ENCODE results near the gene KCNQ1OT1.

KCNQ1OT1 gene

DNA sequence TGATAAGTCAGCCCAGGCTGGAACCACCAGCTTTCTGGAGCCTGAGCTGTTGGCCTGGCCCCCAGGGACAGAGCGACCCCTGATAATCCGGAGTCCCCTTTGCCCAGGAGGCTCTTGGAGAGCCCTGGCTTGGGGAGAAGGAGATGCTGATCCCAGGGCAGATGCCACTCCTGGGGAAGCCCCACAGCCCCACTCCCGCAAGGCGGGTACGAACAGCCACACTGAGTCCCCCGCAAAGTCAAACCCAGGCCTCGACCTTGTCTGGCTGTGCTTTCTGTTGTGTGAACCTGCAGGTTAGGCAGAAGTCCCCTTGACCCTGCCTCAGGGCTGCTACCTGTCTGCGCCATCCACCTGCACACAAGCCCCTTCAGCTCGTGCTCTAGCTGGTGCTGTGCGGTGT lies 108.0 kb downstream of the KCNQ1OT1 start:
- DNase-seq = no peak

DNA sequence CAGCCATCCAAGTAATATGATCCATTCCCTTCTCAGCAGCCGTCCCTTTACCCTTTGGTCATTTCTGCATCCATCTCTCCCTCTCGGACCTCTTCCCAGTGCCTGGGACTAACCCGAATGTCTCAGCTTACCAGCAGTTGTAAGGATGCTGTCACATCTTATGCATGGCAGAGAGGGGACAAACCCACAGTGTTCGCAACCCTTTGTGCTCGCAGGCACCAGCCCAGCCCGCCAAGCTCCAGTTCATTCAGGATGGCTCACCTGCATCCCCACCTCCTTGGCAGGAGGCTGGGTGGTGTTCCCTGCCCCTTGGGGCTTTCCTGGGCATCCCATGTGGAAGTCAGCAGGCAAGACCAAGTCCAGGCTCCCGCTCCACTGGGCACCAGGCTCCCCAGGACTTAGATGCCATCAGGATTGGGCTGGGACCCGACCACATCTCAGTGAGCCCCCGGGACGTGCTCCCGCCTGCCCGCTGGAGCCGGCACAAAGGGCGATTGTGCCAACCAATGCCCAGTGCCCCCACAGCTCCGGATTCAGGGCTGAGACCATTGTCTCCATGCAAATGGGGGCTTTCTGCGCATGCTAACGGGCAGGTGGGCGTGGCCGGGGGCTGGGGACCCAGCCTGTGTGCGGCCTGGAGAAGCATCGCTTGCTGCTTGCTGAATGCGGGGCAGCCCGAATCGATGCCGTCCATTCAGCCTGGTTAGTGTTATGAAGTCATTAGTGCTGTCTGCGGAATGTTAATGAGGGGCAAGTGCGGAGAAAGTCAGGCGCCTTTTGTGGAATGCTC lies 108.6 kb downstream of the KCNQ1OT1 start:
- no peak for DNase-seq

DNA sequence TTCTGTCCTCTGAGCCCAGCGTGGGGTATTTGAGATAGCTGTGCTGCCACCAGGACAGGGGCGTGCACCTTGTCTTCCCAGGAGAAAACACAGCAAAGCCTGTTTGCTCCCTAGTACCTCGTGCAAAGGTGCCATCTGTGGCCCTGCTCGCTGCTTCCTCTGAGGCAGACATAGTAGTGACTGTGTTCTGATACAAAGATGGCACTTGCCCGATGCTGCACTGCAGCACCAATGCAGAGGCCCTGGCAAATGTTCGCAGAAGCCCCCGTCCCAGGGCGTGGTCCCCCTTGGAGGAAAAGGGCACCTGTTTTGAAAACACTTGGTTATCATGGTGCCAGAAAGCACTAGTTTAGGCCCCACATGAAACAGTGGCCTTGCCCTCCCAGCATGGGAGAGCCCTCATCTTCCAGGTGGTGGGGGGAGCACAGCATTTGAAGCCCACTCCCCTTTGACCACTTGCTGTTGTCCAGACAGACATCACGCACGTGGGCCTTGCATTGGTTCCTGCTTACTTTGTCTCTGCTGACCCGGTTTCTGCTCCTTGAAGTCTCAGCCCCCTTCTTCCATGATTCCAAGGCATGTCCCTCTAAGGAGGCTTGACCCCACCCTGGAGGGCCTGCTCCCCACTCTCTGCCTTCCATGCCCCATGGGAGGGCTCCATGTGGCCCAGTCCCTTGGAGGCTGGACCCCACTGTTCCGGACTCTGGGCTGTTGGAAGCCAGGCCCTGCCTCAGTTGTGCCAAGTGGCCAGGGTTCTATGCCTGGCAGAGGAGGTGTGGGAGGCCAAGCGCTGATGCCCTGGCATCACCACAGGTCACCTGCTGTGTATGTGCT lies 109.4 kb downstream of the KCNQ1OT1 start:
- no peak for DNase-seq

- DNase-seq = no peak
Observed at GRCh38 chr11:2589538-2589934, 110.3 kb downstream of the KCNQ1OT1 start.

DNA sequence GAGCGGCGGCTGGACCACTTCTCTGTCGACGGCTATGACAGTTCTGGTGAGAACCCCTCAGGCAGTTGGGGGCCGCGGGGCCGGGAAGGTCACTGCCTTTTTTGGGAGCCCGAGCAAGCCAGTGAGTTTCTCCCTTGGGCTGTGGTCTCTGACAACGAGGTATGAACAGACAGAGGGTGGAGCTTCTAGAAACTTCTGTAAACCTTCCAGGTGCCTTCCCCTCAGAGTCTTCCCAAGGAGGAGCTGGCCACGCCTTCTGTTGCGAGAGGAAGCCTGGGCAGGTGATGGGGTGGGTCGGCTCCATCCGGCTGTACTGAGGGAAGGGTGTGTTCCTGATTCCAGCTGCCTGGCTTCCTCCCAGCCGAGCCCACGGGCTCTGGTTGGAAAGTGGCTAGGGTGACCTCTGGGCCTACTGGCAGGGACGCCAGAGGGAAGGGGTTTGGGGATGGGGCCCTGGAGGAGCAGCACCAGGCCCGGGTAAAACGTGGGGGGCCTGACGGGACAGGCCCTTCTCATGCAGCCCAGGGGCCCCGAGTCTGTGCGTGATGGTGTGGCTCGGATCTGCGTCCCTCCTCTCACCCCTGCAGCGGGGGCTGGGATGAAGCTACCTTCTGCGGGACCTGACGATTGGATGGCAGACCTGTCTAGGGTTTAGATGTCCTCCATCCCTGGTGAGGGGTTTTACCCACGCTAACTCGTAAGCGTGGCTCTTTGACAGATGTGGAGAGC lies 110.8 kb downstream of the KCNQ1OT1 start:
- no peak for DNase-seq

DNA sequence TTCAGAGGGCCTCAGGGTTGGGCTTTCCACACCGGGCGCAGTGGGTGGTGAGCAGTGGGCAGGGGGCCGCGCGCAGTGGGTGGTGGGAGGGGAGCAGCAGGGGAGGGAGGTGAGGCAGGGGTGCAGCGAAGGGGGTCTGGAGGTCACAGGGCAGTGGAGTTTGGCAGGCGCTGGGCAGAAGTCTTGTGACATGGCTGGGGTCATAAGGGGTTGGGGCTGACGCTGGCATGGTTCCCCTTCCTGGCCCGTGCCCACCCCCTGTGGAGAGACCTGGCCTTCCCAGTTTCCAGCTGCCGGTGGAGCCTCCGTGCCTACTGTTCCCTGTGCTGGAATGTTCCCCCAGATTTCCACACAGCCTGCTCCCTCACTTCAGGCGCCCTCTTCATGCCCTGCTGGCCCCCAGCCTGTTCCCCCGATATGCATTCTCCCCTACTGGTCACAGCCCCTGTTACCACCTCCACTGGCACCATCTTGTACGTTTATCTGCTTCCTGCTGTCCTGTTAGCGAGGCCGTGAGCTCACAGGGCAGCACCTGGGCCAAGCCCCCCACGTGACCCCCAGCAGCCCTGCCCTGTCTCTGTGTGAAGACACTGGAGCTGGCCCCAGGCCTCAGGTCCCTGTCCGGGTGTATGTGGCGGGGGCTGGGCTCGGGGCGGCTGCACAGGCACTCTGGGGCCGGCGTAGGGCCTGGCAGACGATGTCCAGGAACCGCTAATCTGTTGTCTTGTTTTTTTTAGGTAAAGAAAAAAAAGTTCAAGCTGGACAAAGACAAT lies 111.6 kb downstream of the KCNQ1OT1 start:
- DNase-seq = no peak

DNA sequence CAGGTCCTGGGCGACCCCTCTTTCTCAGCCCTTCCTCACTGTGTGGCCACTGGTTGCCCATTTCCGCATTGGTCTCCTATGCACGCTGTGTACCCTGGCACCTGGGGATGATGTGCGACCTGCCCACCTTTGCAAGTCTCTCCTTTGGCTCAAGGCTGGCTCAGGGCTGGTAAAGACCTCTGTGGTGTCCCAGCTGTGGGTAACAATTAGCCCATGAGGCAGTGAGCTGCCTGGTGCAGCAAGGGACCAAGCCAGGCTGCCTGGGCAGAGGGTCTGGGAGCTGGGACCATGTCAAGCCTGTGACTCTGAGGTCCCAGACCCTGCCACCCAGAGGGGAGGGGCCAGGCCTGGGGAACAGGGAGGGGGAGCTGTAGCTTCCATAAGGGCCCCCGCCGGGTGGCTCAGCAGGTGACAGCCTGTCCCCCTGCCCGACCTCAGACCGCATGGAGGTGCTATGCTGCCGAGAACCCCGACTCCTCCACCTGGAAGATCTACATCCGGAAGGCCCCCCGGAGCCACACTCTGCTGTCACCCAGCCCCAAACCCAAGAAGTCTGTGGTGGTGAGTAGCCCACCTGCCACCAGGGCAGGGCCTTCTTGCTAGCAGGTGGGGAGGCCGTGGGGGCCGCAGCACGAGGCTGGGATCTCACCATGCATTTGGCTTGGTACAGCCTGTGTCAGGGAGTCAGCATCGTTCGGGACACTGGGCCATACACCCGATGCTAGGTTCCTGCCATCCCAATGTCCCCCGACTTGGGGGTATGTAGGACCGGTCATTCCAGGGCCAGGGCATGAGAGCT lies 112.5 kb downstream of the KCNQ1OT1 start:
- no peak for DNase-seq

- DNase-seq = no peak
Observed at GRCh38 chr11:2586793-2587131, 113.0 kb downstream of the KCNQ1OT1 start.

DNA sequence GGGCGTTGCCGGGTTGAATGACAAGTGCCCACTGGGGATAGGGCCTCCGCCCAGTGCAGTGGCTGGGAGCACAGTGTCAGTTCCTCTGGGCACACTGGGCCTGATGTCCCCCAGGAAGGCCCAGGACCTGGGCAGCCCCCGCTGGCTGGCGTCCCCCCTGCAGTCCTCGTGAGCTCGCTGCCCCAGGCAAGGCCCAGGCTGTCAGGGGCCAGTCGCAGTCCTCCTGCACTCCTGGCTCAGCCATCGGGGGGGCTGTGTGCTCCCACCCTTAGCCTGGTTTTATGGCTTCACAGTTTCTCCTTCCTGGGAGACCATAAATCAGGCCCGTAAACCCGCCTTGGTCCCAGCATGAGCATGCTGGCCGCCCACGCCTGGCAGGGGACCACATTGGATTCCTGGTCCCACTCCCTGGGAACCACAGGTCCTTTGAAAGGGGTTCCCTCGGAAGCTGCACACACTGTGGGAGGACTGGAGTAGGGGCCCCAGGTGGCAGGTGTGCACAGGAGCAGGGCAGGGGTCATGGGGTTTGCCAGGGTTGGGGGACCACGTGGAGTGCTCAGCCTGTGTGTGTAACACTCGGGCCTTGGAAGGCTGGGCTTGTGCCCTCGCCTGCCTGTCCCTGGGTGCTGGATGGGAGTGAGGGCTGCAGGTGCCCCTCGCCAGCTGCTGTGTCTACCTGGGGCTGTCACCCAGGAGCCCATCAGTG lies 113.6 kb downstream of the KCNQ1OT1 start:
- no peak for DNase-seq

DNA sequence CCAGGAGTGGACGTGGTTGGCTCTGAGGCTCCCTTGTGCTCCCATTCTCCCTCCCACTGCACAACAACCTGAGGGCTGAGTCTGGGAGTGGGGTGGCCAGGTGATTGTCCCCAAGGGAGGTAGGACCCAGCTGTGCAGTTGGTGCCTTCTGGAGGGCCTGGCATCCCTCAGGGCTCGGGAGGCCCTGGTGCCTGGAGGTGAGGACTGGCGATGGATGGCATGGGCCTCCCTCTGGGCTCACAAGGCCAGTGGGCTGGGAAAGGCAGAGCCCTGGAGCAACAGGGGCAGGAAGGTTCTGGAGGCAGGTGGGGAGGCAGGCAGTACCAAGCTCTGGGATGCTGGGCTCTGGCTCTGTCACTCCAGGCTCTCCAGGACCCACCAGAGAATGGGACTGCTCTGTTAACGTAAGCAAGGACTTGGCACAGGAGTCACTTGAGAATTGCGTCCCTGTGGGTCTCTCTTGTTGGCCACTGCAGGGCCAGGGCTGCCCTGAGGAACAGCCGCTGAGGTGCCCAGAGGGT lies 114.2 kb downstream of the KCNQ1OT1 start:
- DNase-seq = no peak

GRCh38 chr11:2584812-2585565 lies 114.8 kb downstream of the KCNQ1OT1 start:
- DNase-seq = no peak

- no peak for DNase-seq
Observed at GRCh38 chr11:2584434-2584811, 115.4 kb downstream of the KCNQ1OT1 start.

DNA sequence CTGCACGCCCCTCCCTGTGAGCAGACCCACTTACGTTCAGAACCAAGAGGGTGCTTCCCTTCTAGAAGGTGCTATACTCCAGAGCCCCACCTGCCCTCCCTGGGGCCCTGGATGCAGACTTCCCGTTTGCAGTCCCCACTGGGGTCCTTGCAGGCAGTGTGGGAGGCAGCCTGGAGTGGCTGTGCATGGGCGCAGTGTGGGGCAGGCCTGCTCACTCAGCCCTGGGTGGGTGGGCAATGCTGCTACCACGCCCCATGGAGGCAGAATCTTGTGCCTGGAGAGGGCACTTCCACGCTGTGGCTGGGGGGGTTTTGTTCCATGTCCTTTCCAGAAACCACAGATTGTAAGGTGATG lies 116.2 kb downstream of the KCNQ1OT1 start:
- DNase-seq = no peak

DNA sequence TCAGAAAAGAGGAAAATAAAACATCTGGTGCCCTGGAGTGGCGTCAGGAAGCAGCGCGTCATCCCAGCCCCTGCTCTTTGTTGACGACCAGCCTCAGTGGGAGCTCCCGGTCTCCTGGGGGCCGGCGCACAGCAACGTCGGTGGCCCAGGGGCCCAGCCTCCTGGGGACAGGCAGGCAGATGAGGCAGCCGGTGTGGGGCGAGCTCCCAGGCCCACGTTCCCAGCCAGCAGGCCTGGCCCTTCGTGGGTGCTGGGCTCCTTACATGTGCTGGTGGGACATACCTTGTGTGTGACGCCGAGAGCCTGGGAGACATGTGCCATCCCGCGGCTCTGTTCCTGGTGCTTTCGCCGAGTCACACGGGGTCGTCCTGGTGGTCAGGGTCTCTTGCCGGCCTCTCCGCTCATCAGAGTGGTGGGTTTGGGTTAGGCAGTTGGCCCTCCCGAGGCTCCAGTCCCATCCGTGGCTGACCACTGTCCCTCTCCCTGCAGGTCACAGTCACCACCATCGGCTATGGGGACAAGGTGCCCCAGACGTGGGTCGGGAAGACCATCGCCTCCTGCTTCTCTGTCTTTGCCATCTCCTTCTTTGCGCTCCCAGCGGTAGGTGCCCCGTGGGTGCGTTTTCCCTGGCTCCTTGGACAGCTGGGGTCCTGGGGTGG lies 116.7 kb downstream of the KCNQ1OT1 start:
- DNase-seq = no peak

DNA sequence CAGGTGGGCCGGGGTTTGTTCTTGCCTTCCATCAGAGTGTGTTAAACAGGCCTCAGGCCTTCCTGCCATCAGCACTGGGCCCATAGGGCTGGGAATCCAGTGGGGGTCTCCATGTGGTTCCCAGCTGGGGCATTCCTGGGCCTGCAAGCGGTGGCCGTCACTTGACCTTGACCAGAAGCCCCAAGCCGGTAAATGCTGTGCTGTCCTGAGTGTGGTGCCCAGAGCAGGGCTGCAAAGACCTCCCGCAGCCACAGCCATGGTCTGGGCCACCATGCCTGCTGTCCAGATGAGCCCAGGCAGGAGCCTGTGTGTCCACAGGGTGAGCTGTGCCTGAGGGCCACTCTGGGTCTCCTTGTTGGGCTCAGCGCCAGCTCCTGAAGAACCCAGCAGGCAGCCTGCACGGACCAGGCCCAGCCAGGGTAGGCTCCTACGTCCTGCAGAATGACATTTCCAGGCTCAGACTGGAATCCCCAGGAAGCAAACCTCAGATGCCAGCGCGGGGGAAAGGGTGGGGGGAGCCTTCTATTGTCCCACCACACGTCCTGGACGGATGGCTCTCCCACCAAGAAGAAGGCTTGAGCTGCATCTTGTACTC lies 117.3 kb downstream of the KCNQ1OT1 start:
- DNase-seq = no peak

DNA sequence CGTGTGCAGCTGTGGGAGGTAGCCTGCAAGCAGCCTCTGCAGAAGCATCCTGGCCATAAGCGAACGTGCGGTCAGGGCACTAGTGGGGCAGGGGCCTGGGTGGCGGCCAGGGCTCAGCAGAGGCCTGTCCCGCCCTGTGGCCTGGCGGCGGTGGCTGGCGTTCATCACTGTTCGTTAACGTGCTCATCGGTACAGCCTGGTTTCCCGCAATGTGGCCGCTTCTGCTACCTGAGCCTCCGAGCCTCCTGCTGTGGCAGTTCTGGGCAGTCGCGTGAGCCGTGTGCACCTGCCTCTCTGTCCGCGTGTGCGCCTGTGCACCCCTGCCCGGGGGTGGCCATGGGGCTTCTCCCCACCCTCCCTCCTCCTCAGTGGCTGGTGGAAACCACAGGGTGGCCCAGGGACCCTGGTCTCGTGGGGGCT lies 117.9 kb downstream of the KCNQ1OT1 start:
- no peak for DNase-seq

DNA sequence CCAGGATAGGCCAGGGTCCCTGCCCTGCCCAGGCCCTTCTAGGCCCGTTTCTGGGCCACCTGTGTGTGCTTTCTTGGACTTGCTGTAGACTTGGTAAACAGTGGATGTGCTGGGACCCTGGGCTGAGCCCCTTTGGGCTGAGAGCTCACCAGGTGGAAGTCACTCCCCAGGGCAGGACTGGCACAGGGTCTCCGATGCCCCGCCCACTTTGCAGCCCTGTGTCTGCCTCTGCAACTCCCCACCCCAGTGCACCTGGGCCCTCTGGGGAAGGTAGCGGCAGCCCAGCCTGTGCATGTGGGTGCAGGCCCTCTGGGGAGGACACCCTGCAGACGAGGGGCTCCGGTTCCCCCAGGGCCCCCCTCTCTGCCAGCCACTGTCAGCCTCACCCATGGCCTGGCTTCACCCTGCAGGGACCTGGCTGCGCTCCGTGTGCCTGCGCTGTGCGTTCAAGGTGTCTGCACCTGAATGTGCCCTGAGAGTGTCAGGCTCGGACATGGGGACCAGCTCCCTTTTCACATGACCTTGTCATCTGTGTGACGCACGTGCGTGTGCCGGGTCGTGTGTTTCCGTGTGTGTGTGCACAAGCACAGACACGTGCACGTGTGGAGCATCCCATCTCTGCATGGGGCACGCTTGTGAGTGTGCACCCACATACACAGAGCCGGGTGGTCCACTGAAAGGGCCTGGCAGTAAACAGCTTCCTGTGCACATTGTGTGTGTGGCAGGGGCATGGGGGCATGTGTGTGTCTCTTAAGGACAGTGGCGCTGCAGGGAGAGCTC lies 118.5 kb downstream of the KCNQ1OT1 start:
- DNase-seq = no peak

- no peak for DNase-seq
Observed at GRCh38 chr11:2580571-2581001, 119.2 kb downstream of the KCNQ1OT1 start.

DNA sequence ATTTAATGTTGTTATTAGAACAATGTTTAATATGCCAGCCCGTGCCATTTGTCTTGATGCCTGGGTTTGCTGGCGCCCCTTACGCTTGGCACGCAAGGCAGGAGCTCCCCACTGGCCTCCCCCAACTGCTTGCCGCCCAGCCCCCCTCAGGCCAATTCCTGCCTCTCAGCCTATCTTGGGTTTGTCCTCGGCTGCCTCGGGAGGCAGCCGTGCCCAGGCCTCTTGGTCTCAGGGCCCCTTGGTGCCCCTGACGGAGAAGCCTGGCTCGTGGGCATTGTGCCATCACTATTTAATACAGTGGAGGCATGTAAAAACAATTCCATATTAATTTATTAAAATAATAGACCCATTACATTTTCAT lies 119.8 kb downstream of the KCNQ1OT1 start:
- DNase-seq = no peak
